SK-MEL-5 (cell line): ENCODE data around the gene PPP1R14C. TPM values are rescaled to one million over a fixed set of nuclear protein-coding genes. Genes with fewer than 3 reads are reported as not detected.
A peak's percentile ranks its signal among the peaks of the same experiment; 100 is the strongest.

Experiments
- DNase-seq: peaks from one replicate; pipeline ENCODE4 v3.0.0-alpha.2; 2016; ENCODE audit warnings: low read depth, low spot score
- in situ Hi-C: cut with HindIII; loops from 2 replicates; pipeline ENCODE4 v1.10.0; 2016; ENCODE audit warnings: low sequenced_read_pairs, high pct_unique_total_duplicates, low pct_unique_long_range_greater_than_20kb
- total RNA-seq: library from RNA; depleted of rRNA; stranded (reverse); fragments of >200 nt; shearing (Covaris generic); gene quantifications from 2 replicates; pipeline ENCODE4 v1.2.3, GENCODE V29; 2014

The PPP1R14C gene
- total RNA-seq, 1 experiment from 2014 or later: 0.11 TPM

DNA sequence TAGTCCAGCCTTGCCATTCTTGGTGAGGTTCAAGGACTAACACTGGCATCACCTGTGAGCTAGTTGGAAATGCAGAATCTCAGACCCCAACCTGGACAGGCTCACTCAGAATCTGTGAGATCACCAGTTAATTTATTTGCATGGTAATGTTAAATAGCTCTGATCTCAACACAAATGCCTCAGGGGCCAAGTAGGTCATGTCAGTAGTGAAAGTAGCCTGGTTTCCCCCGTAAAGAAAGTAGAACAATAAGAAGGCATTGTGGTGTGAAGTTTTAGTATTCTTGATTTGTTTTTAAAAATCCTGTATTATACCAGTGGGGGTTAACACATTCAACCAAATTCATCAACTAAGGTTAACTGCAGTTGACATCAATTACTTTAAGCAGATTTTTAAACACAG is 105.5 kb downstream of the PPP1R14C start:
- DNase-seq: no peak
- in situ Hi-C loops: no loop called here

DNA sequence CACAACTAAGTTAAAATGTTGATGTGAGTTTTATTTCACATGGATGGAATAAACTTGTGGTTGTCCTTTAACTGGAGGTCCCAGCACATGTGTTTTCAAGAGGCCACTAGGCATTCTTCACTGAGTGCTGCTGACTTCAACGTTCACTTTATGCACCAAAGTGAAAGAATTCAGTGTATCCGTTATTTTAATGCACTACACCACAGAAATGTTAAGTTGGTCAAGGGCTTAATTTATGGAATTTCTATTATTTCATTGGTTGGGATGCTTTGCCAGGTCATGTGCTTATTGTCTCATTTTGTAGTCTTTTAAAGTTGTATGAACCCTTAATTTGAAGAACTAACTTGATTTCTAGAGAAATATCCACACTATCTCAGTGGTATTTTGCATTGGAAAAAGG is 106.4 kb downstream of the PPP1R14C start:
- no peak for DNase-seq
- in situ Hi-C loops: no loop called here

DNA sequence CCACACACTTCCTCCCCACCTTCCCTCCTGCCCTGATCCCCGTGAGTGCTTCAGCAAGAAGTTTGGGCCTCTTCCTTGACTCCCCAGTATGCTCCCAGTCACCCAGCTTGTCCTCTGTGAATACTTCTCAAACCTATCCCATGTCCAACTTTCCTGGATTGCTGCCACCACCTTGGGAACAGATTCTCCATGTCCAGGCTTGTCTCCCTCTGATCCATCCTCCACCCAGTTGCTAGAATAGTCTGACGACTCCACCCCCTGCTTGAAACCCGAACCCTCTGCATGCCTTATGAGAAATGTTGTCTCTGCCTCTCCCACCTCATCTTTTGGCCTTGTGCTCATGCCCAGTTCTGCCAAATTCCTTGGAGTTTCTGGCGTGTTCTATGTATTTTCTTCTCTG is 108.0 kb downstream of the PPP1R14C start:
- DNase-seq: no peak
- in situ Hi-C loops: no loop called here

DNA sequence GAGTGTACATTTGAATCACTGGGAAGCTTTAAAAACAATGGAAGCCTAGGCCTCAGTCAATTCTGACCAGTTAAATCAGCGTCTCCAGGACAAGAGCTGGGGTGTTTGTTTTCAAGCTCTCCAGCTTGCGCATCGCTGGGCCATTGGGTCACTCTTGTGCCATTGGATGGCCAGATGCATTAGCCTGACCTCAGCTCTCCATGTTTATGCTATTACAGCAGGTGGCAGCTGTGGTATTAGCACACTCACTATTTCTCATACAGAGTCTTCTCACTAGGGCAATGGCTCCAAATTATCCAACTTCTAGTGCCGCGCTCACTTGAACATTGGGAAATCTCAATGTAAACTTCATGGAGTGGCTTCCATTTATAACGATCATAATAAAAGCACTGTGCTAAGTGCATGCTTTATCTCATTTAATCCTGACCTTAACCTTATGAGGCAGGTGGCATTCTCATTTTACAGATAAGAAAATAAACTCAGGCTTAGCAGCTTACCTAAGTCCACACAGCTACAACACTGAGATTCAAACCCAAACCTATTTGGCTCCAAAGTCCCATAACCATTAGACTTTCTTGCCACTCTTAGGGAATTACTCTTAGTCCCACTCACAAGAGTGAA is 108.8 kb downstream of the PPP1R14C start:
- in situ Hi-C loops: no loop called here
- DNase-seq: no peak

DNA sequence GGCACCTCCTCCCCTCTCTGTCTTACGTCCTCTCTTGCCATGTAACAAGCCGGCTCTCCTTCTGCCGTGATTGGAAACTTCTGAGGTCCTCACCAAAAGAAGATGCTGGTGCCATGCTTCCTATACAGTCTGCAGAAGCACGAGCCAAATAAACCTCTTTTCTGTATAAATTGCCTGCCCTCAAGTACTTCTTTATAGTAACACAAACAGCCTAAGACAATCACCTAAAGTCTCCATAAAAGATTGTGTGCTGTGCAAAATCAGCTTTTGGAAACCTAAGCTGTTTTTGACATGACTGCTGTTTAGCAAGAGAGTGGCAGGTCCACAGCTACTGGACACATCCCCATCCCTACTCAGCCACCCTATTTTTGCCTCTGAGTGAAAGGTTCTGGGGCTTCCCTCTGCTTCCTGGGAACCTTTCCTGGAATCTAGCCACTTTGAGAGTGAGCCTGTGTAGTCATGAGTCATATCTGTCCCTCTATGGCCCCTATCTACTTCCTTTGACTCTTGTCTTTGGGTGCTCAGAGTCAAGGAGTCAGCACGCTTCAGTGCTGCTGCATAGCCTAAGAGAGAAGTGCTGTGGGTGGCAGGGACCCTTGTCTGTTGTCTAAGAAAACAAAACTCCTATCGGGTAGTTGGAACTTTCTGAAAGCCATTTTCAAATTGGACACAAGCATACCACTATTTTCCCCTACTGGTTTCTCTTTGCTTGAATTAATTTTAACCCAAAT is 110.0 kb downstream of the PPP1R14C start:
- no peak for DNase-seq
- in situ Hi-C loops: no loop called here

DNA sequence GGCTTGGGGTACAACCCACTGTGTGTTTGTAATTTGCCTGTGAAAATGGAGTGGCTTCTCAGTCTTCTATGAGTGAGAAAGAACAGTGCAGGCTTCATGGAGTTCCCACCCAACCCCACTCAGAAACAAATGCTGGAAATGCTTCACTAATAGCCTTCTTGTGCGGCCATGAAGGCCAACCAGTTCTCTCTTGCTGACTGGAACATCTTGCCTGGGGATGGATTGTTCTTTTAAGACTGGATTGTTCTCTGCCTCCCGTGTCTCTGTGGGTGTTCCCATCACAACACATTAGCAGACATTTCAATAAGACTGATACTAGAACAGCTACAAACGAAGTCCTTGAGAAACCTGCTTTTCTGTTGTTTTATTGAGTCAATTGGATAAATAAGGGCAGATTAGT is 110.6 kb downstream of the PPP1R14C start:
- DNase-seq: no peak
- in situ Hi-C loops: no loop called here

DNA sequence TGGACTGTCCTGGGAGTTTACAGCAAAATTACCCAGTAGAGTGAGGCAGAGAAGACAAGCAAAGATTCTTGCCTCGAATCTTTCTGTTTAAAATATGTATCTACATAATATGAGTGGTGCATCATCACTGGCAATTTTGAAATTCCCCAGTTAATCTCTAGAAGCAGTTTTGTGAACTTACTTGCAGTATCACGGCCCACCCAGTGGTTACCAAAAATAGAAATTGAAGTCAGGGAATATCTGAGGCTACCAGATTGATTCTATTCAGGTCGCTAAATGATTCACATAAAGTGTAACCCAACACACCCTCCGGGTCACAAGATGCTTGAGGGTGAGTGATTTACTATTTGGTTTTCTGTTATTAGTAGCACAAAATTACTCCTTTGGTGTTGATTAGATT is 111.9 kb downstream of the PPP1R14C start:
- DNase-seq: no peak
- in situ Hi-C loops: no loop called here

DNA sequence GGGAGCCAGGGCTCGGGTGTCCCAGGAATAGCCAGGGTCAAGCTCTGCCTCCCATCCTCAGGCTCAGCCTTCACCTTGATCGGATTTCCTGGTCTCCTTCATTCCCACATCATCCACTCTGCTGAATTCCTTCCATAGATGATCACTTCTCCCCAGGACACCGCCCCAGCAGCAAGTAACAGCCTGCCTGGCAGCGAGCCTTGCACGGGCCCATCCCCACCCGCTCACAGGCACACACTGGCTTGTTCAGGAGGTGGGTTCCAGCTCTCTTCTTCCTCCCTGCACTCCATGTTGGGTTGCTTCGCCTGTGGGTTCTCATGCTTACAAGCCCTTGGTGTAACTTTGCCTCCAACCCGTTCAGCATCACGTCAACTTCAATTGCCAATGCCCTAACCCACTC is 113.0 kb downstream of the PPP1R14C start:
- in situ Hi-C loops: no loop called here

DNA sequence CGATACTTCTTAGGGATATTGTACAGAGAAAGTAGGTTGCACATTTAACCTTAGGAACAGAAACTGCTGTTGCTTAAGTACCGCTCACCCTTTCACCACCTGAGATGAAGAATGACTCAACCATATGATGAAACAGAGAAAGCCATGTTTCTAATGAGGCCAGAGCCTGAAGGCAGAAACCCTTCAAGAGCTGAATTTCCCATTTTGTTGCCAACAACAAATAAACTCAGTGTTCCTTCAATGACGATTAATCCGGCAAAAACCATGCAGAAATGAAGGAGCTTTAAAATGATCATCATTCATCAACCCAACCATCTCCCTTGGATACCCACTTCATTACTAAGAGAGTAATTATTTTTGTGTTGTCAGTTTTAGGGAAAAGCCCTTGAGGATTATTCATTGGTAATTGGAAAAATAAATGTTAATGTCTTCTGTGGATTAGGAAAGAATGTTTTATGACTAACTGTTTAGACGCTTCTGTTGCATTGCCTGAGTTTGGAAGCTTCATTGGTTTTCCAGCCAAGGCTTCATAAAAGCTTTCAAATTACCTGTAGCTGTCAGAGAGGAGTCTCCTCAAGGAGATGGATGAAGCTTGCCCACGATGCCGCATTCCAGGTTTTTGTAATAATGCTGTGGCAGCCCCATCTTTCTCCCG is 113.9 kb downstream of the PPP1R14C start:
- peak; percentile 83 for DNase-seq
- in situ Hi-C loops: no loop called here

More for the DNA sequence above, 113.0 kb downstream of the PPP1R14C start:
- DNase-seq: no peak

DNA sequence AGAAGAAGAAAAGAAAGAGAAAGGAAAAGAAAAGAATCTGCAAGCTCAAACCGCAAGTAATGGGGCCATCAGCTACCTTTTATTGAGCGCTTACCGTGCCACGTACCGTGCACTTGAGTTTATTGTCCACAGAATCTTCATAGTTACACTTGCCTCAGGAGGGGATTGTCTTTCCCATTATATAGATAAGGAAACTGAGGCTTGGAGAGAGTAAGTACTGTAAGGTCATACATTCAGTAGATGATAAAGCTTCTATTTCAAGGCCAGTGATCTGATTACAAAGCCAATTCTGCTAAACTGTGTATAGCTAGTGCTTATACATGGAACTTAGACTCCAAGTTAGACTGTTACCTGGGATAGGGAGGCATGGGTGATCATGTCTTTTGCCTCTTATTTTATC is 115.5 kb downstream of the PPP1R14C start:
- no peak for DNase-seq
- in situ Hi-C loops: no loop called here

DNA sequence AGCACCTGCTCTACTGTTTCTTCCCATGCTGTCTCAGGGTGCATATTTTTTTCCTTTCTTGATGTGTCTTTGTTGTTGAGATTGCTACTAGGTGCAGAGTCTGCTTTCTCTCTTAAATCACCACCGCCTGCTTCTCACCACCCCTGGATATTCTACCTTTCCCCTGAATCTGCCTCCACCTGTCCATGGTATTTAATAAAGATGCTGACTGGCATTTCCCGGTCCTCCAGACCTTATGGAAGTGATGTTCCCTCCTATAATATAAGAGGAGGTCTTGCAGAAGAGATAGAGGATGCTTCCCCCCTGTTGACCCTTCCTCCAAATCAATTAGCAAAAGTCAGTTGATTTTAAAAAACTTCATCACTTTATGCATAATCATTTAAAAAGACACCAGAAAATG is 118.1 kb downstream of the PPP1R14C start:
- in situ Hi-C loops: no loop called here
- DNase-seq: no peak

DNA sequence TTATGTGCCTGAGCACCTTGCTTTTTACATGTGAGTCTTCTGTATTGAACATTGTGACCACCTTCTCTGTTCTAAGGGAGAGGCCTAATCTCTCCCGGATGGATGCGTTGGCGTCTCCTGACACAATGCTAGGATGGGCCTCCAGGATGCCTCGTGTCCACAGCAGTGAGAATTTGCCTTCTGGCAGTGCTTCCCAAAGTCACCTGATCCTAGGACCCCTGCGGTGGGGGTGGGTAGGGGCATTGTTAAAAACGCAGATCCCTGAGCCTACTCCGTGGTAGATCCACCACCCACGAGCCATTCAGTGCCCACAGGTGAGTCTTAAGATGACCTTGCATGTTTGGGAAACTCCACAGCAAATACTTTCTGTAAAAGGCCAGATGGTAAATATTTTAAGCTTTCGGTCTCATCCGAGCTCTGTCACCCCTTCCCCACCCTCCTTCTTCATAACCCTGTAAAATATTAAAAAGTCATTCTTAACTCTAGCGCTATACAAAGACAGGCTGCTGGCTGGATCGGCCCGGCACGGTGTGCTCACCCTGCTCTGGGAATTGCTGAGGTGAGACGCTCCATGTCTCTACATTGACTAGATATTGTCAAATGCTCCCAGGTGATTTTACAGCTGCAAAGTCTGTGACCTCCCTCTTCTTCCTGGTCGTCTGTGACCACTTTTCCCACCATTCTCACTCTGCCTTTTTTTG is 119.3 kb downstream of the PPP1R14C start:
- no peak for DNase-seq
- in situ Hi-C loops: no loop called here

DNA sequence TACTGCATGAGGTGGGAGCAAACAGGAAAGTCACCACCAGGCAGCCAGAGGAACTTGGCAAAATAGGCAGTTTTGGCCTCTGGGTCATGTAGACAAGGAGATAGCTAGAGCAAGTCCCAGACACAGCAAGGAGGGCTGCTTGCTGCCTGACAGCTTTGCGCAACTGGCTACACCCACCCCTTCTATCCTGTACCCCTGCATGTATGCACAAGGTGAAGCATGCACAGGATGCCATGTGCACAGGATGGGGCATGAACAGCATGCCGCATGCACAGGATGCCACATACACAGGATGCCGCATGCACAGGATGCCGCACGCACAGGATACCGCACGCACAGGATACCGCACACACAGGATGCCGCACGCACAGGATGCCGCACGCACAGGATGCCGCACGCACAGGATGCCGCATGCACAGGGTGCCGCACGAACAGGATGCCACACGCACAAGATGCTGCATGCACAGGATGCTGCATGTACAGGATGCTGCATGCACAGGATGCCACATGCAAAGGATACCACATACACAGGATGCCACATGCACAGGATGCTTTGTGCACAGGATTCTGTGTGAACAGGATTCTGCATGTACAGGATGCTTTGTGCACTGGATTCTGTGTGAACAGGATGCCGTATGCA is 121.0 kb downstream of the PPP1R14C start:
- in situ Hi-C loops: no loop called here
- DNase-seq: no peak

DNA sequence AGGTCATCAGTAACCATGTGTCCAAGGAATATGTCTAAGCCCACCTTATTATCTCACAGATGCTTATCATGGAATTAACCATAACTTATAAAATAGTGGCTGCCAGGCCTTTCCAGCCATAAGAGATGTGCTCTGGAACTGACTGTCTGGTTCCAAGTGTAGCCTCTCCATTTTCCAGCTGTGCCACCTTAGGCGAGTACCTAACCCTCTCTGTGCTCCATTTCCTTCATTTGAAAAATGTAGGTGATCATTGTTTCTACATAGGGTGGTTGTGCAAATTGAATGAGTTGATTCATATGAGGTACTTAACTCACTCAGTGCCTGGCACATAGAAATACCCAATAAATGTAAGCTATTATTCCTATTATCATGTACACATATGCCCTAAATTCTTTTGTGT is 123.5 kb downstream of the PPP1R14C start:
- no peak for DNase-seq
- in situ Hi-C loops: no loop called here

DNA sequence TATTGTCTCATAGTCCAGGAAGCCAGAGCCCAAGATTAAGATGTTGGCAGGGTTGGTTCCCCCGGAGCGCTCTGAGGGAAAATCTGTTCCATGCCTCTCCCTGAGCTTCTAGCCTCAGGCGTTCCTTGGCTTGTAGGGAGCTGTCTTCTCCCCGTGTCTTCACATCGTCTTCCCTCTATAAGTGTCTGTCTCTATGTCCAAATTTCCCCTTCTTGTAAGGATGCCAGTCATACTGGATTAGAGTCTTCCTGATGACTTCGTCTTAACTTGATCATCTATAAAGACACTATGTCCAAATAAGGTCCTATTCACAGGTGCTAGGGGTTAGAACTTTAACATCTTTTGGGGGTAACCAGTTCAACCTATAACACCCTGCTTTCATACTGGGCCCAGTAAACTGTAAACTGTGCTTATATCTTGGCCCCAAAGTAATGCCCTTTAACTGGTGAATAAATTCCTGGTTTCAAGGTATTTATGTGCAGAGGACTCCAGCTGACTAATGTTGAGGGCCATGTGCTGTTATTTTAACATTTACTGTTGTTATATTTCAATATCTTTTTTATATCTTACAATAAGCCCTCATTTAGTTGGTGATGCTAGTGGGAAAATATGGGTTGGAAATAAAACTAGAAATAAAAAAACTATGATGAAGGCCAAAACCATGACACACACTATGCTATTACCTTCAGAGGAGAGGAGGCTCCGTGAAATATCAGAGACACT is 124.3 kb downstream of the PPP1R14C start:
- DNase-seq: no peak
- in situ Hi-C loops: no loop called here

DNA sequence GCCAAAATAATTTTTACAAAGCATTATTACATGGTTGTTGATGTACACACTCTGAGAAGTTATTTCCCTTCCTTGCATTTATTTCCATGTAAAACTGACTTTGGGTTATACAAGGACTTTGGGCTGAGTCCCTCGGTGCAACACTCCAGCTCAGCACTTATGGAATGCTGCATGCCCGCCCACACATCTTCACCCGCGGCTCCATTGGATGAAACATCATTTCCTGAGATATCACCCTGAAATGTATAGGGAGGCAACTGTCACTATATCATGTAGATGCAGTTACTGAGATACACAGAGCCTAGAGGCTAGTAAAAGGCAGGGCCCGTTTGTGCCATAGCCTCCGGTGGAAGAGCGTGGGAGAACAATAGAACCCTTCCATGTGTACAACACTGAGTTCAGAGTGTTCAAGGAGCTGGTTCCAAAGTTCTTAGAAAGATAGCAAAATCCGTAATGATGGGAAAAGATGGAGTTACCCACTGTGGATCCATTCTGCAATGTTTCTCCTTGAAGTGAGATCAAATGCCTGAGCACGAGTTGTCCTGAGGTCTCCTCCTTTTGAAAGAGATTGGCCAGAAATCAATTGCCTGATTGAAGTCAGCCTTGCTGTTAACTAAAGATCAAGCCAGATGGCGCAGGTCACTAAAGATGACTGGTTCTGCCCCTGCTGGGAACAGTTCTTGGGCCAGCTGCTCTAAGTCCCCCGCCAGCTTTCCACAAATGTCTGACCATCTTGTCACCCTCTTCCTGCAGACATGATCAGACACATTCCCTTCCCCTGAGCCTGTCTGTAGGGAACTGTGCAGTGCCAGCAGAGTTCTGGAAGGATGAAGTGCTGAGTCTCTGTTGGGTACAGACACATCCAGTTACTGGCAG is 125.1 kb downstream of the PPP1R14C start:
- in situ Hi-C loops: no loop called here
- no peak for DNase-seq
